ACC112 (cell line): Measurements from ENCODE around the gene VIPR1.

Source experiments
- H2AFZ ChIP-seq: fragments of 200-600 bp; sonication (generic); one replicate; pipeline ENCODE4 v1.6.0; 2017; ENCODE audit warnings: antibody characterized with exemption, low read length; ENCODE audit not compliant: unreplicated experiment
- H3K27ac ChIP-seq: fragments of 200-600 bp; sonication (generic); 2 replicates; pipeline ENCODE4 v1.5.1; 2014; ENCODE audit warnings: low read depth, mild to moderate bottlenecking, antibody characterized with exemption, low read length, moderate library complexity
- H3K27me3 ChIP-seq: fragments of 200-600 bp; sonication (generic); 2 replicates; pipeline ENCODE4 v1.6.1; 2014; ENCODE audit warnings: mild to moderate bottlenecking, antibody characterized with exemption, low read length, moderate library complexity, mixed read lengths; ENCODE audit not compliant: insufficient read depth
- H3K36me3 ChIP-seq: fragments of 200-600 bp; sonication (generic); 2 replicates; pipeline ENCODE4 v1.6.1; 2016; ENCODE audit warnings: mild to moderate bottlenecking, antibody characterized with exemption, low read length, moderate library complexity, mixed read lengths; ENCODE audit not compliant: insufficient read depth
- H3K4me1 ChIP-seq: fragments of 200-600 bp; sonication (generic); one replicate; pipeline ENCODE4 v1.6.1; 2016; ENCODE audit warnings: low read length, mixed read lengths; ENCODE audit not compliant: insufficient read depth, unreplicated experiment, control insufficient read depth
- H3K4me3 ChIP-seq: fragments of 200-600 bp; sonication (generic); 2 replicates; pipeline ENCODE4 v1.5.1; 2014; ENCODE audit warnings: mild to moderate bottlenecking, low read depth, low read length
- H3K79me2 ChIP-seq: fragments of 200-600 bp; sonication (generic); one replicate; pipeline ENCODE4 v1.6.0; 2016; ENCODE audit warnings: low read length; ENCODE audit not compliant: control insufficient read depth, unreplicated experiment, insufficient read depth

Gene VIPR1

GRCh38 chr3:42520336-42520735 lies 17.9 kb downstream of the VIPR1 start:
- no peaks in the 10 kb centered on the region for H3K27me3 ChIP-seq
- H3K79me2 ChIP-seq: no peaks in the 10 kb centered on the region
- no peaks in the 10 kb centered on the region for H3K4me1 ChIP-seq
- no peak overlapping the region for H2AFZ ChIP-seq
- no peak overlapping the region for H3K27ac ChIP-seq
- H3K4me3 ChIP-seq: no peak overlapping the region
- H3K36me3 ChIP-seq: no peaks in the 10 kb centered on the region

GRCh38 chr3:42520906-42521305 lies 18.5 kb downstream of the VIPR1 start:
- no peak overlapping the region for H3K27ac ChIP-seq
- H2AFZ ChIP-seq: no peak overlapping the region
- no peaks in the 10 kb centered on the region for H3K36me3 ChIP-seq
- no peaks in the 10 kb centered on the region for H3K79me2 ChIP-seq
- H3K4me1 ChIP-seq: no peaks in the 10 kb centered on the region
- H3K4me3 ChIP-seq: no peak overlapping the region
- H3K27me3 ChIP-seq: no peaks in the 10 kb centered on the region

GRCh38 chr3:42524751-42525150 lies 22.3 kb downstream of the VIPR1 start:
- Histone ChIP-seq H3K27me3 (peaks cover 3% of the 10 kb centered on the region; the same call in 1 of the 2 replicates), H3K4me1 (no peaks in the 10 kb centered on the region), H3K4me3 (no peak overlapping the region), H3K27ac (no peak overlapping the region), H3K79me2 (no peaks in the 10 kb centered on the region), H3K36me3 (no peaks in the 10 kb centered on the region), H2AFZ (no peak overlapping the region)

GRCh38 chr3:42525212-42525611 lies 22.8 kb downstream of the VIPR1 start:
- H3K79me2 ChIP-seq: no peaks in the 10 kb centered on the region
- no peak overlapping the region for H2AFZ ChIP-seq
- H3K27ac ChIP-seq: no peak overlapping the region
- H3K27me3 ChIP-seq: peaks cover 8% of the 10 kb centered on the region
- no peaks in the 10 kb centered on the region for H3K4me1 ChIP-seq
- H3K36me3 ChIP-seq: no peaks in the 10 kb centered on the region
- H3K4me3 ChIP-seq: no peak overlapping the region

GRCh38 chr3:42525736-42526345 lies 23.4 kb downstream of the VIPR1 start:
- H3K4me1 ChIP-seq: no peaks in the 10 kb centered on the region
- no peaks in the 10 kb centered on the region for H3K36me3 ChIP-seq
- H3K27me3 ChIP-seq: peaks cover 14% of the 10 kb centered on the region
- H3K27ac ChIP-seq: no peak overlapping the region
- no peak overlapping the region for H3K4me3 ChIP-seq
- H3K79me2 ChIP-seq: no peaks in the 10 kb centered on the region
- no peak overlapping the region for H2AFZ ChIP-seq

- Histone ChIP-seq H3K4me3 (no peak overlapping the region), H3K27ac (no peak overlapping the region), H3K27me3 (peaks cover 21% of the 10 kb centered on the region), H3K36me3 (no peaks in the 10 kb centered on the region), H3K79me2 (no peaks in the 10 kb centered on the region), H2AFZ (no peak overlapping the region), H3K4me1 (no peaks in the 10 kb centered on the region)
Measured at GRCh38 chr3:42526616-42527367, 24.3 kb downstream of the VIPR1 start.

- no peak overlapping the region for H2AFZ ChIP-seq
Measured at GRCh38 chr3:42527368-42527917, 25.0 kb downstream of the VIPR1 start.

GRCh38 chr3:42529468-42529867 lies 27.0 kb downstream of the VIPR1 start:
- H3K79me2 ChIP-seq: no peaks in the 10 kb centered on the region
- no peak overlapping the region for H3K4me3 ChIP-seq
- H3K27me3 ChIP-seq: peaks cover 28% of the 10 kb centered on the region
- H3K36me3 ChIP-seq: no peaks in the 10 kb centered on the region
- no peak overlapping the region for H2AFZ ChIP-seq
- no peak overlapping the region for H3K27ac ChIP-seq
- H3K4me1 ChIP-seq: no peaks in the 10 kb centered on the region

More at GRCh38 chr3:42527368-42527917, 25.0 kb downstream of the VIPR1 start:
- Histone ChIP-seq H3K79me2 (no peaks in the 10 kb centered on the region), H3K4me1 (no peaks in the 10 kb centered on the region), H3K27ac (no peak overlapping the region), H3K36me3 (no peaks in the 10 kb centered on the region), H3K27me3 (peaks cover 24% of the 10 kb centered on the region), H3K4me3 (no peak overlapping the region)

- no peaks in the 10 kb centered on the region for H3K36me3 ChIP-seq
- no peak overlapping the region for H3K27ac ChIP-seq
- no peaks in the 10 kb centered on the region for H3K79me2 ChIP-seq
- H3K4me1 ChIP-seq: no peaks in the 10 kb centered on the region
- H3K27me3 ChIP-seq: peaks cover 28% of the 10 kb centered on the region
- no peak overlapping the region for H3K4me3 ChIP-seq
- no peak overlapping the region for H2AFZ ChIP-seq
Measured at GRCh38 chr3:42530073-42530472, 27.6 kb downstream of the VIPR1 start.

GRCh38 chr3:42531470-42531869 lies 29.0 kb downstream of the VIPR1 start:
- Histone ChIP-seq H3K27ac (no peak overlapping the region), H3K79me2 (no peaks in the 10 kb centered on the region), H3K27me3 (peaks cover 28% of the 10 kb centered on the region), H3K4me3 (no peak overlapping the region), H2AFZ (no peak overlapping the region), H3K4me1 (no peaks in the 10 kb centered on the region), H3K36me3 (no peaks in the 10 kb centered on the region)

- H3K27me3 ChIP-seq: peaks cover 28% of the 10 kb centered on the region
- no peaks in the 10 kb centered on the region for H3K79me2 ChIP-seq
- H3K4me3 ChIP-seq: no peak overlapping the region
- no peak overlapping the region for H3K27ac ChIP-seq
- H3K36me3 ChIP-seq: no peaks in the 10 kb centered on the region
- H3K4me1 ChIP-seq: no peaks in the 10 kb centered on the region
- no peak overlapping the region for H2AFZ ChIP-seq
Measured at GRCh38 chr3:42532229-42532628, 29.8 kb downstream of the VIPR1 start.
